HG03060 (cell line): ENCODE measurements around the gene NKX6-2.
"Not testable (repeated sequence)": the region's sequence is repeated elsewhere in the genome, so short reads cannot be mapped to it uniquely, and the experiment has no call there.

ENCODE experiments used
- ATAC-seq: cut with Tn5 transposase; IDR thresholded peaks from one replicate; pipeline ENCODE4 v1.9.1; 2021; ENCODE audit warnings: low read depth, moderate number of reproducible peaks; ENCODE audit not compliant: unreplicated experiment

NKX6-2 gene

GRCh38 chr10:132743196-132743924, 42.6 kb downstream of the NKX6-2 start:
- not testable (repeated sequence) for ATAC-seq

DNA sequence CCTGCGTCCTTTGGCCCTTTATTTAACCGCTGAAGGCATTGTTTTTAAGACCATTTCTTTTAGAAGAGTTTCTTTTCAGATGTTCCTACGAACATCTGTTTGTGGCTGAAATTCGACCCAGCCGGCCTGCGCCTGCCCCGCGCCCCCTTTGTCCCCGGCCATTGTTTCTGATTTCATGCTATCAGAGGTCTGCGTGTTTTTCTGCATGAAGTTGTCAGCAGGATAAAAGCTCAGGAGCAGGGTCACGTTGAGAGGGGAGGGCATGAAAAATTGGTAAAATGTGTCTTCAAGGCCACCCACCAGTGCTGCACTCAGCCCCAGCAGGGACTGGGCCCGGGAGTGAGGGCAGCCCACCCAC, 43.1 kb downstream of the NKX6-2 start:
- ATAC-seq: no peak

- no peak for ATAC-seq
Measured at GRCh38 chr10:132742167-132742836, 43.6 kb downstream of the NKX6-2 start.

DNA sequence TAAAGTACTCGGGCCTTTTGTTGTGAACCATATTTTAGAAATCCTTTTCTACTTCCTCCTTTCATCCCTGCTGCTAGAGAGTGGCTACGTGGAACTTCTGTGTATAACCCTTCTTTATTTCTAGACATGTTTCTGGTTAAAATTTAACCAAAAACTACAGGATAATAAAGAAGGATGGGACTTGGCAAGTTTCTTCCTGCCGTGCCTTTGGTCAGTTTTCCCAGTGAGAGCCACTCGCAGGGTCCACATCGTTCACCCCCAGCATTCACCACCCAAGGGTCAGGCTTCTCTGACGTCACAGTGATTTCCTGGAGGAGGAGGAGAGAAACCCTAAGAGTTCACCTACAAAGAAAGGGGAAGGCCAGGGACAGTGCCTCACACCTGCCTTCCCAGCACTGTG, 45.4 kb downstream of the NKX6-2 start:
- no peak for ATAC-seq

DNA sequence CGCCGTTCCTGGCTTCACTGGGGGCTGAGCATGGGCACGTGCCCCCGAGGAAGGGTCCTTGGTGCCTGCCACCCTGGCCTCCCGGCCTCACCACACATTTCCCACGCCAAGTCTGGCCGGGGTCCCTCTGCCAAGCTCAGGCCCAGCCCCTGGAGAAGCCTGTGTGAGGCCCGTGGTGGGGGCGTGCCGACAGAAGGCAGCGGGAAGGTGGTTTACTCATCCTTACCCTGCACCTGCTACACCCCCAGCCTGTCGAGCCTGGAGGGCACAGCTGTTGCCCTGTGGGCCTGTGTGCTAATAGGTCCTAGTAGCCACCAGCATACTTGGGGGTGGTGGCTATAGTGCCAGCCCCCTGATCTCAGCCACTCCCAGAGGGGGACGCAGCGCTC, 46.7 kb downstream of the NKX6-2 start:
- no peak for ATAC-seq

- ATAC-seq: no peak
Measured at GRCh38 chr10:132738454-132739224, 47.3 kb downstream of the NKX6-2 start.

GRCh38 chr10:132737390-132738048, 48.4 kb downstream of the NKX6-2 start:
- ATAC-seq: no peak

DNA sequence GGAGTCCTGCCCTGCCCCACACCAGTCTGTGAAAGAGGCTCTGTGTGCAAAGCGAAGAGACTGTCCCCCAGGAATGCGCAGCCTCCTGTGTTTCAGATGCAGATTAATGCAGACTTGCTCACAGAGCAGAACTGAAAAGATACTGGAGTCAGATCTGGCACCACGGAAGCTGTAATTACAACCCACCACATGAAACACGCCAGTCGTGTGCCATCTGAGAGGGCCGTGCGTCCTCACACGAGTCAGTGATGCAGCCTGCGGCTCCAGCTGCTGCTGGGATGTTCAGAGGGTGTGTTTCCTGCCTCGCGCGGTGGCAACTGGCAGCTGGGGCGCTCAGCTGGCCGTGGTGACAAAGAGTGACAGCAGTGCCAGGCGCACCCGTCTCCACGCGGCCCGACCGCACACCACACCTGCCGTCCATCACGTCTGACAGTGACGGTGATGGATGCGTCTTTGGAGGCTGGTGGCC, 50.0 kb downstream of the NKX6-2 start:
- no peak for ATAC-seq

DNA sequence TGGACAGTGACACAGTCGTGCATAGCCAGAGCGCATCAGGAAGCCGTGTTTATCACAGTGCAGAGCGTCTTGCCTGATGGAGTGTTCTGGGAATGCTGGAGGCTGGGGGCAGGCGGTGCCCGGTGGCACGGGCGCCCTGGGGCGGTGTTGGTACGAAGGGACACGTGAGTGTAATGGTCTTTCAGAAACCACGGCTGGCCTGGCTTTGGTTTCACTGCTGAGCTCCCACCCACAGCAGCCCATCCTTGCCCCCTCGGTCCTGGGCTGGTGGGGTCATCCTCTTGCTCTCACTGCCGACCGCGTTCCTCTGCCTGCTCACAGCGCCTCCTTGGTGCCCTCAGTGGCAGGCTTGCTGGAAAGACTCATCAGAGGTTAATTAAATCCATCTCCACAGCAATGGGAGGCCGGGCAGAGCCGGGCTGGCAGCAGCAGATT, 50.6 kb downstream of the NKX6-2 start:
- ATAC-seq: no peak

DNA sequence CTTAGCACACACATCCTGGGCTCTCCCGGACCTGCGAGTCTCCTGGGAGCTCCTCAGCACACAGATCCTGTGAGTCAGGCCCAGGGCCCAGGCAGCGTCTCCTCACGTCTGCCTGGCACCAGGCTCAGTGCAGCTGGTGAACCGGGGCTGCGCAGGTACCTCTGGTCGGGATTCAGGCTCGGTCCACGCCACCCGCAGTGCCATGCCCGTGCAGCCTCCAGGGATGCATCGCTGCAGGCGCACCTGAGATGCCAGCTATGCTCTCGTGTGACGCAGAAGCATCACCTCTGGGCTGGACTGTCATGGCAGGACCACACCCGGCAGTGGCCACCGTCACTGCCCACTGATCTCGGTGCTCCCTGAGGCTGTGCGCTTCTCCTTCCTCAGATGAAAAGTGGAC, 52.0 kb downstream of the NKX6-2 start:
- ATAC-seq: no peak
